HepG2 (cell line): ENCODE results near the gene SIVA1. TPM values are rescaled to one million over a fixed set of nuclear protein-coding genes. Genes with fewer than 3 reads are reported as not detected.

Source experiments
- ATAC-seq: fragments of 200-7000 bp; cut with Tn5 transposase; 3 replicates; pipeline ENCODE4 v1.9.1; 2020; ENCODE audit warnings: mild to moderate bottlenecking, moderate library complexity
- BruUV-seq: library from RNA; stranded (reverse); fragments of 400-500 nt; replicated peaks from 2 replicates; lab custom pipeline; 2021; lab: Mats Ljungman, UMichigan
- CTCF ChIA-PET: fragments of 300-600 bp; formaldehyde crosslinking; extraction: SDS; loops from one replicate; lab custom pipeline; 2021; ENCODE audit warnings: low total read pairs, inconsistent platforms, low intra/inter-chr PET ratio; lab: Yijun Ruan, JAX
- POLR2A ChIA-PET: fragments of 350-600 bp; sonication (Branson Sonifier 250); formaldehyde crosslinking; loops from one replicate; lab custom pipeline; 2020; ENCODE audit warnings: antibody characterized with exemption, inconsistent platforms; lab: Yijun Ruan, JAX
- DNase-seq: peaks from one replicate; pipeline ENCODE4 v3.0.0-alpha.2; 2015; ENCODE audit warnings: low spot score
- FAIRE-seq: peaks from 3 replicates; lab custom pipeline; 2011; peaks lifted over from hg19 to GRCh38; lab: Jason Lieb, UNC
- H2AFZ ChIP-seq: one replicate; pipeline ENCODE4 v1.6.1; 2011; ENCODE audit warnings: low read length, inconsistent platforms
- H3K27ac ChIP-seq: fragments of 300-600 bp; 3 replicates; pipeline ENCODE4 v1.8.0; 2011; ENCODE audit warnings: mixed run types, mild to moderate bottlenecking, mixed read lengths, low read length, inconsistent platforms; ENCODE audit not compliant: insufficient read depth; ENCODE audit errors: extremely low read length
- H3K27me3 ChIP-seq, 2 experiments: fragments of 200-600 bp in 1 of 2; 2 replicates in 1 of 2; 3 replicates in 1 of 2; pipeline versions ENCODE4 v1.6.0 to v1.8.0; 2011; ENCODE audit warnings: low read length in 2 of 2, mild to moderate bottlenecking in 2 of 2, moderate library complexity in 2 of 2, inconsistent platforms in 1 of 2; ENCODE audit not compliant: insufficient read depth in 2 of 2, control insufficient read depth in 1 of 2
- H3K36me3 ChIP-seq, 2 experiments: fragments of 200-600 bp in 1 of 2; replicated peaks in 1 of 2; 2 replicates in 1 of 2; 3 replicates in 1 of 2; pipeline versions ENCODE4 v1.5.1 to v1.8.0; 2011; ENCODE audit warnings: low read length in 2 of 2, inconsistent platforms in 1 of 2; ENCODE audit not compliant: insufficient read depth in 2 of 2, control insufficient read depth in 1 of 2
- H3K4me1 ChIP-seq: 2 replicates; pipeline ENCODE4 v1.5.1; 2012; ENCODE audit warnings: low read length, inconsistent platforms; ENCODE audit not compliant: insufficient read depth
- H3K4me2 ChIP-seq: 2 replicates; pipeline ENCODE4 v1.6.0; 2011; ENCODE audit warnings: low read depth, low read length, inconsistent platforms
- H3K4me3 ChIP-seq, 3 experiments: fragments of 200-600 bp in 1 of 3; sonication (generic), shearing (Covaris generic) in 1 of 3; replicated peaks in 1 of 3; 2 replicates each; pipeline ENCODE4 v1.5.1; 2011 to 2016; ENCODE audit warnings: low read length in 3 of 3, inconsistent platforms in 2 of 3, low read depth in 2 of 3, mild to moderate bottlenecking in 2 of 3, control low read depth in 1 of 3, mixed read lengths in 1 of 3; ENCODE audit not compliant: insufficient read depth in 1 of 3
- H3K79me2 ChIP-seq: one replicate; pipeline ENCODE4 v1.6.1; 2011; ENCODE audit warnings: low read length, inconsistent platforms; ENCODE audit not compliant: insufficient read depth
- H3K9ac ChIP-seq: 2 replicates; pipeline ENCODE4 v1.6.0; 2011; ENCODE audit warnings: mild to moderate bottlenecking, low read depth, low read length, inconsistent platforms; ENCODE audit not compliant: insufficient read depth
- H3K9me3 ChIP-seq: 2 replicates; pipeline ENCODE4 v1.5.1; 2012; ENCODE audit warnings: mild to moderate bottlenecking, low read length
- H4K20me1 ChIP-seq: 2 replicates; pipeline ENCODE4 v1.6.0; 2011; ENCODE audit warnings: inconsistent platforms, mild to moderate bottlenecking, low read length, moderate library complexity; ENCODE audit not compliant: insufficient read depth
- AGO1 ChIP-seq: fragments of 200-400 bp; formaldehyde crosslinking; IDR thresholded peaks from 2 replicates; pipeline ENCODE4 v1.6.1; 2017; ENCODE audit warnings: mild to moderate bottlenecking, low read depth, low read length, moderate library complexity; ENCODE audit not compliant: poor library complexity, severe bottlenecking
- HCFC1 ChIP-seq: fragments of 150-350 bp; IDR thresholded peaks from 2 replicates; pipeline ENCODE4 v1.6.1; 2014; ENCODE audit warnings: low read depth, low read length
- MYNN ChIP-seq: sonication (generic); formaldehyde crosslinking; IDR thresholded peaks from 2 replicates; pipeline ENCODE4 v1.4.0; 2020; ENCODE audit warnings: mild to moderate bottlenecking, low read depth, missing genetic modification reagents
- ZIK1 ChIP-seq: sonication (generic); formaldehyde crosslinking; IDR thresholded peaks from 2 replicates; pipeline ENCODE4 v1.5.0; 2020; ENCODE audit warnings: mild to moderate bottlenecking, low read depth, missing genetic modification reagents, borderline replicate concordance
- ZNF230 ChIP-seq: sonication (generic); formaldehyde crosslinking; IDR thresholded peaks from 2 replicates; pipeline ENCODE4 v1.4.0; 2020; ENCODE audit warnings: mild to moderate bottlenecking, missing genetic modification reagents
- WGBS: methylation state at CpG from one replicate; pipeline ENCODE4 v1.1.6; 2017; ENCODE audit warnings: low lambda C conversion rate; 5-methylcytosine and 5-hydroxymethylcytosine counted together
- in situ Hi-C: cut with HindIII; loops from 2 replicates; pipeline ENCODE4 v1.10.0; 2017; ENCODE audit warnings: low pct_unique_long_range_greater_than_20kb; ENCODE audit not compliant: extremely low pct_ligation_motif_present
- intact Hi-C: fragments of 100-400 bp; cut with micrococcal nuclease; formaldehyde crosslinking; loops from one replicate; pipeline ENCODE4 v1.10.0; 2022; ENCODE audit not compliant: unreplicated experiment
- polyA plus RNA-seq, 8 experiments: library from polyadenylated mRNA; depleted of rRNA in 3 of 8; stranded (reverse) in 7 of 8; unstranded in 1 of 8; fragments of >200 nt; fragmentation: Illumina TruSeq in 4 of 8; extraction: Trizol in 4 of 8; gene quantifications; 2 replicates each; pipeline versions ENCODE4 v1.2.1 to v1.2.3, GENCODE V29; 2011 to 2016; ENCODE audit warnings: low read depth in 4 of 8, missing spikeins in 1 of 8, mixed read lengths in 1 of 8; ENCODE audit not compliant: insufficient read depth in 1 of 8
- total RNA-seq, 5 experiments: library from RNA; depleted of rRNA; stranded (reverse); fragments of >200 nt; fragmentation: Illumina TruSeq; extraction: Trizol; gene quantifications; 2 replicates each; pipeline ENCODE4 v1.2.3, GENCODE V29; 2016; ENCODE audit warnings: low read depth in 1 of 5
- TF ChIP-seq, protein P1 (sequence below): sonication (generic); formaldehyde crosslinking; IDR thresholded peaks from 2 replicates; pipeline ENCODE4 v1.4.0; 2020; ENCODE audit warnings: mild to moderate bottlenecking, missing genetic modification reagents

SIVA1 gene
- total and polyA plus RNA-seq, 2 of the 13 experiments (the other 11 are each of a cell fraction or from before 2014, with no cell fraction given) = 123 to 186 TPM

DNA sequence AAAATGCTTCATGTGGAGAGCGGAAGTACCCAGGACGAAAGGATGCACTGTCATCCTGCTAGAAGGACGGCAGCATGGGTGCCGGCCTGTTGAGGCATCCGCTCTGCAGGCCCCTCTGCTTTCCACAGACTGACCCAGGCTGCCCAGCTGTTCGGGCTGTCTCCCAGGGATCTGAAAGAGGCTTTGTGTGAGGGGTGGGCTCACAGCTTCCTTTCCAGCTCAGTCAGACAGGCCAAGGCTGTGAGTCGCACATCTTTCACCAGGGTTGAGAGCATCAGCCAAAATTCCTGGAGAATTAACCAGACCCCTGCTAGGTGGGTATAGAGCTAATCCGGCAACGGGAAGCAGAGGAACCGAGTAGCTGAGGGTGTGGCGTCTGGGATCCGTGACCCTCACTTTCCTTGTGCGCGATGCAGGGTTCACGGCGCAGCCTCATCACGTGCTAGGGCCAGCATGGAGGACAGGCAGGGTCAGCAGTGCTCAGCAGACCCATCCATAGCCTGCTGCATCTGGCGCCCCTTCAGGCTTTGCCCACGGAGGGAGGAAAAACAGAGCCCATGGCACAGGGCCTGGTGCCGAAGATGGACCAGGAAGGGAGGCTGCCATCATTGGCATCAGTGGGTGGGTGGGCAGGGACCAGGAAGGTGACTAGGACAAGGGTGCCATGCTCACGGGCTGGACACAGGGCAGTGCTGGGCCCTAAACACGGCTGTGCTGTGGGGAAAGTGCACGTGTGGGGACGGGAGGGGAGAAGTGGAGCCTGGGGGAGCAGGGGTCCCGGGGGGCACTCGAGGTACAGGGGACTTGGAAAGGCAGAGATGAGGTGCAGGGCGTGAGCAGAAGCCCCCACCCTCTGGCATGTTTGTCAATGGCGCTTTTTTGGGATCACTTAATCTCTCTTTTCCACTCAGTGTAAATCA, 9.2 kb upstream of the SIVA1 start:
- ChIA-PET CTCF (no interaction called here), POLR2A (no interaction called here)
- in situ Hi-C loops = no loop called here

DNA sequence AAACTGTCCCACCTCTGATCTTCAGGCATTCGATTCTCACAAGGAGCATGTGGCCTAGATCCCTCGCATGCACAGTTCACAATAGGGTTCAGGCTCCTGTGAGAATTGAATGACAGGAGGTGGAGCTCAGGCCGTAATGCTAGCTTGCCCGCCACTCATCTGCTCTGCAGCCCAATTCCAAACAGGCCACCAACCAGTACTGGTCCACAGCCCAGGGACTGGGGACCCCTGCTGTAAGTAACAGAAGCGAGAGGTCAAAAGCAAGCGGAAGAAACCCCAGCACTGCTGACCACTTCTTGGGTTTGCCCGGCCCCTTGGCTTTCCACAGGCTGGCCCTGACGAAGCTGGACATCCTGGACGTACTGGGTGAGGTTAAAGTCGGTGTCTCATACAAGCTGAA, 8.5 kb upstream of the SIVA1 start:
- Histone ChIP-seq H3K79me2 (no peaks in the 10 kb centered on the region), H4K20me1 (no peaks in the 10 kb centered on the region), H3K4me2 (no peak overlapping the region), H3K4me1 (peaks cover 53% of the 10 kb centered on the region), H3K4me3 (no peak overlapping the region), H3K9me3 (no peaks in the 10 kb centered on the region), H3K27me3 (no peaks in the 10 kb centered on the region)
- in situ Hi-C loops (no loop called here), intact Hi-C loops (no loop called here)
- FAIRE-seq = no peak
- no peak for DNase-seq
- POLR2A ChIA-PET = interaction anchor here (0.6 to 1.4 kb wide), 2 partner anchors 22 to 120 kb away, joined by 3 read pairs; no protein-coding TSS in a partner anchor
- ATAC-seq = no peak
- BruUV-seq = no TSS peak
- CTCF ChIA-PET = no interaction called here
- no peak for TF ChIP-seq ZIK1
- TF ChIP-seq, protein P1, sequence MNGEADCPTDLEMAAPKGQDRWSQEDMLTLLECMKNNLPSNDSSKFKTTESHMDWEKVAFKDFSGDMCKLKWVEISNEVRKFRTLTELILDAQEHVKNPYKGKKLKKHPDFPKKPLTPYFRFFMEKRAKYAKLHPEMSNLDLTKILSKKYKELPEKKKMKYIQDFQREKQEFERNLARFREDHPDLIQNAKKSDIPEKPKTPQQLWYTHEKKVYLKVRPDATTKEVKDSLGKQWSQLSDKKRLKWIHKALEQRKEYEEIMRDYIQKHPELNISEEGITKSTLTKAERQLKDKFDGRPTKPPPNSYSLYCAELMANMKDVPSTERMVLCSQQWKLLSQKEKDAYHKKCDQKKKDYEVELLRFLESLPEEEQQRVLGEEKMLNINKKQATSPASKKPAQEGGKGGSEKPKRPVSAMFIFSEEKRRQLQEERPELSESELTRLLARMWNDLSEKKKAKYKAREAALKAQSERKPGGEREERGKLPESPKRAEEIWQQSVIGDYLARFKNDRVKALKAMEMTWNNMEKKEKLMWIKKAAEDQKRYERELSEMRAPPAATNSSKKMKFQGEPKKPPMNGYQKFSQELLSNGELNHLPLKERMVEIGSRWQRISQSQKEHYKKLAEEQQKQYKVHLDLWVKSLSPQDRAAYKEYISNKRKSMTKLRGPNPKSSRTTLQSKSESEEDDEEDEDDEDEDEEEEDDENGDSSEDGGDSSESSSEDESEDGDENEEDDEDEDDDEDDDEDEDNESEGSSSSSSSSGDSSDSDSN (CRISPR knock-in tag) = no peak
- no peak for TF ChIP-seq ZNF230
- no peak for TF ChIP-seq MYNN
- TF ChIP-seq, all 625 proteins: peak for 0
- Histone ChIP-seq H3K9ac (no peak overlapping the region), H2AFZ (no peak overlapping the region), H3K36me3 (no peaks in the 10 kb centered on the region; a peak in 2 of 5 replicates), H3K27ac (no peak overlapping the region)
- 92% methylated on average over 9 of the region's 10 CpGs for WGBS

More for the DNA sequence above, 9.2 kb upstream of the SIVA1 start:
- Histone ChIP-seq H3K27me3 (no peaks in the 10 kb centered on the region), H3K36me3 (no peaks in the 10 kb centered on the region; a peak in 2 of 5 replicates), H3K4me3 (no peak overlapping the region), H3K4me1 (peaks cover 45% of the 10 kb centered on the region), H2AFZ (no peak overlapping the region), H3K9ac (no peak overlapping the region), H3K27ac (no peak overlapping the region), H3K79me2 (no peaks in the 10 kb centered on the region)
- ATAC-seq (no peak), DNase-seq (no peak), FAIRE-seq (no peak)
- WGBS = 83% methylated on average over 24 of the region's 28 CpGs
- no TSS peak for BruUV-seq
- TF ChIP-seq AGO1 = peak; percentile 11
- no peak for TF ChIP-seq HCFC1
- TF ChIP-seq, all 625 proteins: peak for 1
- H3K4me2 ChIP-seq = no peak overlapping the region
- intact Hi-C loops = no loop called here
- H4K20me1 ChIP-seq = no peaks in the 10 kb centered on the region
- no peaks in the 10 kb centered on the region for H3K9me3 ChIP-seq
